Esophagus muscularis mucosa (tissue), 4 donors: ENCODE measurements around the gene FDXR. TPM values are rescaled to one million over a fixed set of nuclear protein-coding genes. Genes with fewer than 3 reads are reported as not detected.

Source experiments
- DNase-seq: peaks from one replicate; pipeline ENCODE4 v3.0.0-alpha.2; 2017; ENCODE audit errors: extremely low spot score
- H3K27ac ChIP-seq, 4 donors: fragments of 200-600 bp; sonication (generic); replicated peaks in 1 of 4; 1 replicate in 3 of 4; 2 replicates in 1 of 4; pipeline ENCODE4 v1.5.1; 2016 to 2019; ENCODE audit warnings: mild to moderate bottlenecking in 1 of 4
- H3K27me3 ChIP-seq, 4 donors: fragments of 200-600 bp; sonication (generic); one replicate each; pipeline versions ENCODE4 v1.5.1 to v1.6.0; 2016 to 2019
- H3K36me3 ChIP-seq, 4 donors: fragments of 200-600 bp; sonication (generic); one replicate each; pipeline ENCODE4 v1.5.1; 2016 to 2019
- H3K4me1 ChIP-seq, 4 donors: fragments of 200-600 bp; sonication (generic); one replicate each; pipeline ENCODE4 v1.5.1; 2016 to 2019
- H3K4me3 ChIP-seq, 4 donors: fragments of 200-600 bp; sonication (generic); 1 replicate in 2 of 4; 2 replicates in 2 of 4; pipeline ENCODE4 v1.5.1; 2016 to 2019; ENCODE audit warnings: mild to moderate bottlenecking in 4 of 4, moderate library complexity in 1 of 4
- H3K9me3 ChIP-seq, 4 donors: fragments of 200-600 bp; sonication (generic); 1 replicate in 3 of 4; 2 replicates in 1 of 4; pipeline ENCODE4 v1.5.1; 2016 to 2019
- EP300 ChIP-seq: sonication (generic); formaldehyde crosslinking; IDR thresholded peaks from one replicate; pipeline ENCODE4 v1.6.1; 2017; ENCODE audit warnings: antibody characterized with exemption
- POLR2A ChIP-seq: fragments of 450-650 bp; IDR thresholded peaks from one replicate; pipeline ENCODE4 v1.6.1; 2017; ENCODE audit warnings: antibody characterized with exemption, moderate library complexity, mild to moderate bottlenecking, low read depth
- POLR2AphosphoS5 ChIP-seq, 2 donors: sonication (generic); formaldehyde crosslinking; IDR thresholded peaks; one replicate each; pipeline ENCODE4 v1.6.1; 2017; ENCODE audit warnings: antibody characterized with exemption in 2 of 2
- WGBS: methylation state at CpG from one replicate; pipeline ENCODE4 v1.1.5; 2018; 5-methylcytosine and 5-hydroxymethylcytosine counted together
- intact Hi-C: fragments of 100-400 bp; cut with DNase I; formaldehyde crosslinking; loops from one replicate; pipeline ENCODE4 v1.15.1; 2023
- total RNA-seq, 4 donors: library from RNA; depleted of rRNA; stranded (reverse); fragments of >200 nt; gene quantifications; one replicate each; pipeline versions ENCODE4 v1.1.0 to v1.2.1, GENCODE V29; 2016
- TF ChIP-seq, protein P1 (sequence below), 3 experiments: fragments of 200-600 bp in 2 of 3; fragments of 450-650 bp in 1 of 3; sonication (generic) in 2 of 3; IDR thresholded peaks; one replicate each; pipeline ENCODE4 v1.5.1; 2017 to 2019; ENCODE audit warnings: antibody characterized with exemption in 3 of 3, mild to moderate bottlenecking in 2 of 3, moderate library complexity in 1 of 3

Gene FDXR
- total RNA-seq, 4 donors from 2014 or later = 4.9 to 10.6 (median 7.0) TPM

DNA sequence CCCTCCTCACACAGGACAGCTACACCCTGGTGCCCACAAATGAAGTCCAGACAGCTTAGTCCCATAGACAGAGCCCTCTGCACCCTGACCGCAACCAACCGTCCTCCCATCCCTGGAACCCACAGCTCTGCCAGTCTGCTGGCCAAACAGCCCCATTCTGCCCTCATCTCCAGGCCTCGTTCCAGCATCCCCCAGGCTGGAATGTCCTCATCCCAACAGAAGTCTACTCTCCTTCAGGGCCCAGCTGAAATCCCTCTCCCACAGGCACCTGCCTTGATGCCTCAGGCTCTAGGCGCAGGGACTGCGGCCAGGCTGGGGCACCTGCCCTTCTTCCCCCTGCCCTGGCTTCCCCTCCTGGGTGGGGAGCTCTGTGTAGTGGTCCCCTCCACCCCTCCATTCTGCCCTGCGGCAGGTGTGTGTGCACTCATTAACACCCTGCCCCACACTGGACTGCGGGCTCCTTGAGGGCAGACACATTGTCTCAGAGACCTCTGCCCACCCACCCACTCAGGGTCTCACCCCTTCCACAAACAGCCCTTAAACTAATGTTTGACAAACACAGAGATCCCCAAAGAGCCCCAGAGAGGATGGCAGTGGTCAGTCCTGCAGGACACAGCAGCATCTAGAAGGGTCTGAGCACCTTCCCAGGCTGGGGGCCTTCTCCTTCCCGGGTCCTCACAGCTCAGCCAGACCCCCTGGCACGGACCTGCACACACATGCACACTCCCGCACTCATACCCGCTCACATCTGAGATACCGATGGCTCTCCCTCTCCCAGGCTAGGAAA lies 13.9 kb downstream of the FDXR start:
- Histone ChIP-seq H3K4me3 (peak overlapping the region in 1 of 4 donors; percentile 40), H3K27me3 (peaks cover 0 to 94% (median 46%) of the 10 kb centered on the region in 4 donors), H3K4me1 (peaks cover 26 to 38% (median 30%) of the 10 kb centered on the region in 4 donors), H3K9me3 (no peaks in the 10 kb centered on the region), H3K36me3 (no peaks in the 10 kb centered on the region), H3K27ac (no peak overlapping the region)
- intact Hi-C loops = no loop called here
- TF ChIP-seq EP300 (no peak), POLR2AphosphoS5 (IDR thresholded peaks at IDR 0.05) (no peak), POLR2A (no peak)
- TF ChIP-seq, protein P1, sequence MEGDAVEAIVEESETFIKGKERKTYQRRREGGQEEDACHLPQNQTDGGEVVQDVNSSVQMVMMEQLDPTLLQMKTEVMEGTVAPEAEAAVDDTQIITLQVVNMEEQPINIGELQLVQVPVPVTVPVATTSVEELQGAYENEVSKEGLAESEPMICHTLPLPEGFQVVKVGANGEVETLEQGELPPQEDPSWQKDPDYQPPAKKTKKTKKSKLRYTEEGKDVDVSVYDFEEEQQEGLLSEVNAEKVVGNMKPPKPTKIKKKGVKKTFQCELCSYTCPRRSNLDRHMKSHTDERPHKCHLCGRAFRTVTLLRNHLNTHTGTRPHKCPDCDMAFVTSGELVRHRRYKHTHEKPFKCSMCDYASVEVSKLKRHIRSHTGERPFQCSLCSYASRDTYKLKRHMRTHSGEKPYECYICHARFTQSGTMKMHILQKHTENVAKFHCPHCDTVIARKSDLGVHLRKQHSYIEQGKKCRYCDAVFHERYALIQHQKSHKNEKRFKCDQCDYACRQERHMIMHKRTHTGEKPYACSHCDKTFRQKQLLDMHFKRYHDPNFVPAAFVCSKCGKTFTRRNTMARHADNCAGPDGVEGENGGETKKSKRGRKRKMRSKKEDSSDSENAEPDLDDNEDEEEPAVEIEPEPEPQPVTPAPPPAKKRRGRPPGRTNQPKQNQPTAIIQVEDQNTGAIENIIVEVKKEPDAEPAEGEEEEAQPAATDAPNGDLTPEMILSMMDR (IDR thresholded peaks at IDR 0.05) = no peak
- WGBS = 60% methylated on average over 10 of the region's 12 CpGs
- no peak for DNase-seq

DNA sequence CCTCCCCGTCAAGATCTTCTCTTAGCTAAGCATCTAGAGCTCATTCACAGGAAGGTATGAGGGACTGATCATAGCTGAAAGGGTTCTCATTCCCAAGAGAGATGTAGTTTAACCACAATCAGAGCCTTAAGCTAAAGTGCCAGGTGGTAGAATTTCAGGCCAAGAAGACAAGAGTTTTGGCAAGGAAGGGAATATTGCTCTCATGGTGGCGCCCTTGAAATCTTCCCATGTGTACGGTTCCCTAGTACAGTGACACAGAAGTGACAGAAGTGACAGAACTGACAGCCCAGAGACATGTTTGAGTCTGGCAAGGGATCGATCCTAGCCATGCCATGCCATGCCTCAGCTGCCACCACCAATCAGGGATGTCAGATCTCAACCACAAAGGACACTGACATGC lies 15.6 kb downstream of the FDXR start:
- H3K27ac ChIP-seq = no peak overlapping the region
- 83% methylated on average over 4 of the region's 4 CpGs for WGBS
- intact Hi-C loops = no loop called here
- TF ChIP-seq POLR2A = no peak
- no peak for TF ChIP-seq POLR2AphosphoS5 (IDR thresholded peaks at IDR 0.05)
- no peak for TF ChIP-seq EP300
- TF ChIP-seq, protein P1 (IDR thresholded peaks at IDR 0.05) = no peak
- H3K27me3 ChIP-seq = peaks cover 5 to 100% (median 57%) of the 10 kb centered on the region in 4 donors
- H3K36me3 ChIP-seq = no peaks in the 10 kb centered on the region
- no peak for DNase-seq
- peaks cover 29 to 45% (median 35%) of the 10 kb centered on the region in 4 donors for H3K4me1 ChIP-seq
- no peak overlapping the region for H3K4me3 ChIP-seq
- no peaks in the 10 kb centered on the region for H3K9me3 ChIP-seq

DNA sequence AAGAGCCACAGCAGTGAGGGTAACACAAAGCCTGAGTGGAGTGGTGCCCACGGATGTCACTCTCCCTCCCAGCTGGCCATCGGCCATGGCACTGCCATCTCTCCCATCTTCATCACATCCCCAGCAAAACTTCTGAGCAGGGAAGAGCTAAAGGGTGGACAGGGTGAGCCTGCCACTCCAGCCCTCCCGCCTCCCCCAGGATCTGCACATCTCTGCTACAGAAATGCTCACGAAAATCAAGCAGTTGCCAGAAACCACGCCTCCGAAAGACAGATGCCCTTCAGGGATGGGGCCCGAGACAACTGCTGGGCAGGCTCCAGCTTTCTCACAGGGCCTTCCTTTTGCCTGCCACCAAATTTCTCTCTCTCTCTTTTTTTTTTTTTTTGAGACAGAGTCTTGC lies 16.7 kb downstream of the FDXR start:
- 88% methylated on average over 7 of the region's 7 CpGs for WGBS
- TF ChIP-seq POLR2A (no peak), POLR2AphosphoS5 (IDR thresholded peaks at IDR 0.05) (no peak), EP300 (no peak)
- TF ChIP-seq, protein P1 (IDR thresholded peaks at IDR 0.05) = no peak
- Histone ChIP-seq H3K27ac (no peak overlapping the region), H3K36me3 (no peaks in the 10 kb centered on the region), H3K4me1 (peaks cover 22 to 38% (median 29%) of the 10 kb centered on the region in 4 donors), H3K27me3 (peaks cover 9 to 100% (median 58%) of the 10 kb centered on the region in 4 donors), H3K4me3 (no peak overlapping the region), H3K9me3 (no peaks in the 10 kb centered on the region)
- no peak for DNase-seq
- intact Hi-C loops = no loop called here

DNA sequence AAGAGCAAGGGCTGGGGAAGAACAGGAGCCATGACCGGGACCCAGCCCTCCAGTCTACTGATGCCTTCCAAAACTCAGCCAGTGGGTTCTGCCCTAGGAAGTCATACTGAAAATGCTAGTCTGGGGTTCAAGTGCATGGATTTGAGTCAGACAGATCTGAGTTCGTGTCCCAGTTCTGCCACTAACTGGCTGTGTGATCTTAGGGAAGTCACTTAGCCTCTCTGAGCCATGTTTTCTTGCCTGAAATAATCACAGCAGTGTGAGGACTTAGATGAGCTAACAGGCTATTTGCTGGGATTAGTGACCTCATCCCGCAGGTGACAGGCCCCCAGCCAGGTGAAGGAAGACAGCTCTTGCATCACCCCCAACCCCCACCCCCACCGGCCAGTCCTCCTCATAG lies 17.5 kb downstream of the FDXR start:
- WGBS = 88% methylated on average over 1 of the region's 4 CpGs
- Histone ChIP-seq H3K27ac (no peak overlapping the region), H3K4me1 (peaks cover 16 to 30% (median 21%) of the 10 kb centered on the region in 4 donors), H3K27me3 (peaks cover 9 to 100% (median 55%) of the 10 kb centered on the region in 4 donors), H3K36me3 (no peaks in the 10 kb centered on the region), H3K4me3 (no peak overlapping the region), H3K9me3 (no peaks in the 10 kb centered on the region)
- no peak for TF ChIP-seq POLR2AphosphoS5 (IDR thresholded peaks at IDR 0.05)
- TF ChIP-seq, protein P1 (IDR thresholded peaks at IDR 0.05) = no peak
- TF ChIP-seq POLR2A = no peak
- TF ChIP-seq EP300 = no peak
- no peak for DNase-seq
- intact Hi-C loops = no loop called here
